ENCODE results near the gene HDAC10.

- TF ChIP-seq CTCF (IDR thresholded peaks at IDR 0.05), result no peak
- TF ChIP-seq POLR2A (IDR thresholded peaks at IDR 0.05), result no peak
These were observed 2.2 kb upstream of the HDAC10 start for GRCh38 chr22:50253046-50253915.

Data from thyroid gland (tissue), 4 donors.